NCI-H2196 (cell line): ENCODE measurements around the gene FARS2.

Source experiments
- DNase-seq: peaks from one replicate; lab custom pipeline; 2025; ENCODE audit not compliant: unreplicated experiment; lab: John Stamatoyannopoulos, UW

The FARS2 gene

GRCh38 chr6:5285081-5285480, 23.8 kb downstream of the FARS2 start:
- no peak for DNase-seq

DNA sequence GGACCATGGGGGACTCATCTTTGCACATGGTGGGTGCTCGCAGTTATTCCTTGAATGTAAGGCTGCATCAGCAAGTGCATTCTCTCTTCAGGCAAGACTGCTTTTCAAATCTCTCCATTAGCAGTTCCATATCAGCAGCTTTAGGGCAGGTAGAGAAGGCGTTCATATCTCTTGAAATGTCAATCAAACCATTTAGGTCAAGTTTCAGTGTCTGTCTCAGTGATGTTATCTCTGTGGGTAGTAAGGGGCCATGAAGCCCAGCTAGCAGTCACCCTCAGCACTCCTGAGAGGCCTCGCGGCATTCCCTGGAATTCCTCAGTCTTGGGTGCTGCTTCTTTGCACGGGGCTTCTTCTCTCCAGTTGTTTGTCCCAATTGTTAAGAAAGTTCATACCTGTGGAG, 24.2 kb downstream of the FARS2 start:
- no peak for DNase-seq

DNA sequence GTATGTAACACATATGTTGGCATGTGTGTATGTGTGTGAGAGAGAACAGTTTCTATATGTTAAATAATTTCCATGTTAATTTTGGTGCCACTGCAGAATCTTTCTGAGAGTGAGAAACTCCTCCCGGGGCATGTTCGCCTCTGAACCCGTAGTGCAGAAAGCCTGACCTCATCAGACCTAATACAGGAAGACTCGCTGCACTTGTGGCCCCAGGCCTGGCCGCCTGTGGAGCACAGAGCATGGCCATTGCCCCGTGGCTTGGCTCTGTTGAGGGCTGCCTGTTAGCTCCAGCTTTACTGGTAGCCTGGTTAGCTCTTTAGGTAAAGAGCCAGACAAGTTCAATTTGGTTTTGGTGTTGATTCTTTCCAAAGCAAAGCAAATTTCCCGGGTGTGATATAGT, 25.5 kb downstream of the FARS2 start:
- DNase-seq = no peak

- DNase-seq = no peak
Measured at GRCh38 chr6:5287205-5287965, 26.1 kb downstream of the FARS2 start.

DNA sequence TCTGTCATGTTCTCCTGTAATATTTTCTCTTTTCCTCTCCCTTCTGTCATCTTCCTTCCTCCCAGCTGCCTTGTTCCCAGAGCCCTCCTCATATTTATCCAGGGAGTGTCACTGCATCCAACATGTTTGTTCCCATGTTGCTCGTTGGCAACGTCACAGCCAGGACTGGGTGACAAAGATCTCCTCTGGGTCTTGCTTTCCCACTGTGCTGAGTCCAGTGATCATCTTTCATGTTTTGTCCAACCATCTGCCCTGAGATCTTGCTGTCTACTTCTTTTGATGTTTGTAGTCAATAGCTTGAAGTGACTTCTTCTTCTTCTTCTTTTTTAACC, 26.6 kb downstream of the FARS2 start:
- no peak for DNase-seq

- DNase-seq = no peak
Measured at GRCh38 chr6:5290097-5290496, 28.8 kb downstream of the FARS2 start.

GRCh38 chr6:5290500-5290899, 29.2 kb downstream of the FARS2 start:
- no peak for DNase-seq

GRCh38 chr6:5292154-5292553, 30.8 kb downstream of the FARS2 start:
- DNase-seq = no peak

DNA sequence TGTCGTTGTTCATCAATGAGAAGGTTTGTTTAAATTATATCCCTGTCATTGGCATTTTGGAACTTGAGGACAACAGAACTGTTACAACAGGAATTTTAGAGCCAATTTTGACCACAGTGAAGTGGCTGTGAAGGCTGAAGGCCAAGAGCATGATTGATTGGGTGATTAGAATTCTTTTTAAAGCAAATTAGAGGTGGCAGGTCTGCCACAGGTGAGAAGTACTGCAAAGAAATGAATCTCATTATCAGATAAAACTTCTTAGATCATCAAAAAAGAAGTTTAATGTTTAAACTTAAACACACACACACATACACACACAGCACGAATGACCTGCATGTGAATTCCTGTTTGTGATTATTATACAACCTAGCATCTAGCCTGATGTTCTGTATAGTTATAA, 32.4 kb downstream of the FARS2 start:
- no peak for DNase-seq

GRCh38 chr6:5294392-5295211, 33.3 kb downstream of the FARS2 start:
- no peak for DNase-seq

DNA sequence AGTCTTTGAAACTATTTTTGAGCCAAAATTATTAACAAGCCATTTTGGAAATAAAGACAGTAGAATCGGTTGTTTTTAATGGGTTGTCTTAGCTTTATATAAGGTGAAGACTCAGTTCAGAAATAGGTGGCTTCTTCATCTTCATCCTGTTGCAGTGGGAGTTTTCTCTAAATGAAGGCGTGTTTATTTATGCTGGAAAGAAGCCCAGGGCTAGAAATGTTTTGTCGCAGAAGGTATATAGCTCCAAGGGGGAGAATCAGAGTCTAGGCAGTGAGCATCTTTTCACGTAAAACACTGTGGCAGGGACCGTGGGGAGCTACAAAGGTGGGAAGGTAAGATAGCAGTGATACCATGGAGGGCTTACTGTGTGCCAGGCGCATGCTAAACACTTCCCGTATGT, 34.3 kb downstream of the FARS2 start:
- no peak for DNase-seq

GRCh38 chr6:5300206-5300764, 39.0 kb downstream of the FARS2 start:
- no peak for DNase-seq

GRCh38 chr6:5302220-5302946, 41.1 kb downstream of the FARS2 start:
- DNase-seq = no peak

DNA sequence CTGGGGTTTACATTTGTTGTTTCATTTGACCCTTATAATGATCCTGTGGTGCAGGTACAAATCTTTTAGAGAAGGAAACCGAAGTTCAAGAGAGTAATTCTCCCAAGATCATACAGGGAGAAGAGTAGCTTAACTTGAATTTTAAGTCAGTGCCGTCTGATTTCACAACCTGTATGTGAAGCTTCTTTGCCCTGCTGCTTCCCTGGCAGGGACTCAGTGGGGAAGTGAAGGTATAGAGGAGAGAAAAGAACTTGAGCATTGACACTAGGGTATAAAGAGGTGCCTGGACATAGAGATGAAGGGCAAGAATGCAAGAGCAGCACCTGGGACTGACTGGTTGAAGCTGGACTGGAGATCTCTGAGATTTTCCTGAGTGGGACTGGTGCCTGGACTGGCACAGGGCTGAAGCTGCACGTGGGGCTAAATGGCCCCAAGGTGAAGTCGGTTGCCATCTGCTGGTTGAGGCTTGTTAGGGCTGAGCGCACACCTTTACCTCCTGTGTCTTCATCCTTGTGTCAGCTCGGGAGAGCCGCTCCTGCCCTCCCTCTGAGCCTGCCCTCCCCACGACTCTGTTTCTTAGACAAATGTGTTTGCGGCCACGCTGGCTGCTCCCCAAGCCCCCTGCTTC, 41.8 kb downstream of the FARS2 start:
- no peak for DNase-seq

GRCh38 chr6:5303682-5304081, 42.4 kb downstream of the FARS2 start:
- DNase-seq = no peak

- no peak for DNase-seq
Measured at GRCh38 chr6:5305968-5306626, 44.8 kb downstream of the FARS2 start.

- DNase-seq = no peak
Measured at GRCh38 chr6:5307058-5307457, 45.7 kb downstream of the FARS2 start.

- DNase-seq = no peak
Measured at GRCh38 chr6:5308066-5308465, 46.8 kb downstream of the FARS2 start.

GRCh38 chr6:5314191-5314865, 53.0 kb downstream of the FARS2 start:
- DNase-seq = no peak

DNA sequence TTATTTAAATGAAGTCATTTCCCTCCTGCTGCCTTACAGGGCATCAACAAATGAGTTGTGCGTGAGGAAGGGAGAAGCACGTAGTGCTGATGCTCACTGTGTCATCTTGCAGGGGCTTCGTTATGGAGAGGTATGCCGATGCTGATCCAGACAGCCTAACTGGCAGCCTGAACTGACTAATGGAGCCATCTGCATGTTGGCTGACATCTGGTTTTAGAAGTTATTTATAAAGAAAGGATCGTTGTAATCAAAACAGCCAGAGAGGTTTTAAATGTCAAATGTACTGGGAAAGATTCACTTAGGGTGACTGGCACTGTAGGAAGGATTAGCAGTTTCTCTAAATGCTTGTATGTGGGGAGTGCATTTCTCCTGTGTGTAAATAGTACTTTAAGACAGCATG, 54.6 kb downstream of the FARS2 start:
- DNase-seq = no peak
